DOHH2 (cell line): ENCODE results near the gene LYZL1.

ENCODE experiments used
- EZH2phosphoT487 ChIP-seq: fragments of 200-600 bp; sonication (generic); IDR thresholded peaks from 2 replicates; pipeline ENCODE4 v1.6.1; 2017; ENCODE audit warnings: borderline replicate concordance, mild to moderate bottlenecking, antibody characterized with exemption, low read length, moderate library complexity, mixed read lengths
- TF ChIP-seq, protein P1 (sequence below): fragments of 200-600 bp; sonication (generic); IDR thresholded peaks from one replicate; pipeline ENCODE4 v1.5.1; 2014; ENCODE audit warnings: antibody characterized with exemption, mild to moderate bottlenecking, low read depth, low read length; ENCODE audit not compliant: poor library complexity, severe bottlenecking

DNA sequence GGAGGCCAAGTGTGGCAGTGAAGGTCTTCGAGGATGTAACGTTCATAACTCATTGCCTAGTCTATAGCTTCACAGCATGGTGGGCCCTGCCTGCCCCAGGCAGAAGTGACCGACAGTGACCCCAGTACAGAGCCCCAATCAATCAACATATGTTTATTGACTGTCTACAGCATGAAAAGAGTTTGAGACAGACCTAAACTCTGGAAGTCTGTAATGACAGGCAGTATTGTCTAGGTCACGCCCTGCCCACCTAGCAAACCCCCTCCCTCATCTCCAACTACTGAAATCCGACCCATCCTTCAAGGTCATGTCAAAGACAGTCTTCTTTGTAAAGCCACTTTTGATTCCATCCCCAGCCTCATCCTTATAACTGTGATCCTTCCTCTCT, 43.9 kb downstream of the LYZL1 start:
- TF ChIP-seq, protein P1, sequence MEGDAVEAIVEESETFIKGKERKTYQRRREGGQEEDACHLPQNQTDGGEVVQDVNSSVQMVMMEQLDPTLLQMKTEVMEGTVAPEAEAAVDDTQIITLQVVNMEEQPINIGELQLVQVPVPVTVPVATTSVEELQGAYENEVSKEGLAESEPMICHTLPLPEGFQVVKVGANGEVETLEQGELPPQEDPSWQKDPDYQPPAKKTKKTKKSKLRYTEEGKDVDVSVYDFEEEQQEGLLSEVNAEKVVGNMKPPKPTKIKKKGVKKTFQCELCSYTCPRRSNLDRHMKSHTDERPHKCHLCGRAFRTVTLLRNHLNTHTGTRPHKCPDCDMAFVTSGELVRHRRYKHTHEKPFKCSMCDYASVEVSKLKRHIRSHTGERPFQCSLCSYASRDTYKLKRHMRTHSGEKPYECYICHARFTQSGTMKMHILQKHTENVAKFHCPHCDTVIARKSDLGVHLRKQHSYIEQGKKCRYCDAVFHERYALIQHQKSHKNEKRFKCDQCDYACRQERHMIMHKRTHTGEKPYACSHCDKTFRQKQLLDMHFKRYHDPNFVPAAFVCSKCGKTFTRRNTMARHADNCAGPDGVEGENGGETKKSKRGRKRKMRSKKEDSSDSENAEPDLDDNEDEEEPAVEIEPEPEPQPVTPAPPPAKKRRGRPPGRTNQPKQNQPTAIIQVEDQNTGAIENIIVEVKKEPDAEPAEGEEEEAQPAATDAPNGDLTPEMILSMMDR = no peak
- TF ChIP-seq EZH2phosphoT487 = no peak
